PC-3 (cell line): ENCODE measurements around the gene CMSS1. TPM values are rescaled to one million over a fixed set of nuclear protein-coding genes. Genes with fewer than 3 reads are reported as not detected.

Experiments used
- ATAC-seq: fragments of 200-7000 bp; cut with Tn5 transposase; 2 replicates; pipeline ENCODE4 v1.9.1; 2020; ENCODE audit warnings: mild to moderate bottlenecking, moderate library complexity
- BruUV-seq: library from RNA; stranded (reverse); fragments of 400-500 nt; replicated peaks from 2 replicates; lab custom pipeline; 2021; lab: Mats Ljungman, UMichigan
- CTCF ChIA-PET: fragments of 300-600 bp; sonication (Branson Sonifier 250); formaldehyde crosslinking; loops from one replicate; lab custom pipeline; 2022; ENCODE audit warnings: antibody characterized with exemption; lab: Charles Lee
- POLR2A ChIA-PET: fragments of 300-600 bp; sonication (Branson Sonifier 250); formaldehyde crosslinking; loops from one replicate; lab custom pipeline; 2022; ENCODE audit warnings: antibody characterized with exemption; ENCODE audit not compliant: unreplicated experiment; lab: Charles Lee
- DNase-seq: peaks from one replicate; pipeline ENCODE4 v3.0.0-alpha.2; 2015
- H2AFZ ChIP-seq: fragments of 300-600 bp; sonication (generic); 2 replicates; pipeline ENCODE4 v1.6.0; 2016; ENCODE audit warnings: antibody characterized with exemption, low read length
- H3F3A ChIP-seq: fragments of 300-600 bp; sonication (generic); one replicate; pipeline ENCODE4 v1.6.0; 2017; ENCODE audit warnings: antibody characterized with exemption, low read length, control low read depth, mild to moderate bottlenecking; ENCODE audit not compliant: unreplicated experiment
- H3K27ac ChIP-seq: fragments of 300-600 bp; sonication (generic); 2 replicates; pipeline ENCODE4 v1.5.1; 2016; ENCODE audit warnings: mild to moderate bottlenecking, low read length
- H3K27me3 ChIP-seq: fragments of 300-600 bp; sonication (generic); 2 replicates; pipeline ENCODE4 v1.6.1; 2016; ENCODE audit warnings: low read length, mixed read lengths
- H3K36me3 ChIP-seq: fragments of 300-600 bp; sonication (generic); 2 replicates; pipeline ENCODE4 v1.6.1; 2016; ENCODE audit warnings: low read depth, mixed run types, low read length, mixed read lengths
- H3K4me1 ChIP-seq: fragments of 300-600 bp; sonication (generic); 2 replicates; pipeline ENCODE4 v1.5.1; 2016; ENCODE audit warnings: low read length; ENCODE audit not compliant: insufficient read depth
- H3K4me2 ChIP-seq: fragments of 300-600 bp; sonication (generic); 2 replicates; pipeline ENCODE4 v1.6.0; 2016; ENCODE audit warnings: low read length
- H3K4me3 ChIP-seq: fragments of 300-600 bp; sonication (generic); 2 replicates; pipeline ENCODE4 v1.5.1; 2016; ENCODE audit warnings: mild to moderate bottlenecking, low read length, mixed read lengths
- H3K79me2 ChIP-seq: fragments of 300-600 bp; sonication (generic); 2 replicates; pipeline ENCODE4 v1.6.1; 2017; ENCODE audit warnings: low read length, mixed read lengths
- H3K9ac ChIP-seq: fragments of 300-600 bp; sonication (generic); 2 replicates; pipeline ENCODE4 v1.6.0; 2016; ENCODE audit warnings: mild to moderate bottlenecking, low read length
- H3K9me2 ChIP-seq: fragments of 300-600 bp; sonication (generic); replicated peaks from 2 replicates; pipeline ENCODE4 v1.6.1; 2016; ENCODE audit warnings: mixed run types, low read length, mixed read lengths
- H3K9me3 ChIP-seq: fragments of 300-600 bp; sonication (generic); 2 replicates; pipeline ENCODE4 v1.6.1; 2016; ENCODE audit warnings: low read length, mixed read lengths
- H4K20me1 ChIP-seq: fragments of 300-600 bp; sonication (generic); 2 replicates; pipeline ENCODE4 v1.6.1; 2016; ENCODE audit warnings: low read length, mixed read lengths
- CTCF ChIP-seq: fragments of 300-600 bp; sonication (generic); conservative IDR thresholded peaks from 2 replicates; pipeline ENCODE4 v1.5.1; 2017; ENCODE audit warnings: antibody characterized with exemption, low read depth, mild to moderate bottlenecking, low read length
- EZH2 ChIP-seq: fragments of 300-600 bp; sonication (generic); IDR thresholded peaks from one replicate; pipeline ENCODE4 v1.6.1; 2017; ENCODE audit warnings: antibody characterized with exemption, mild to moderate bottlenecking, low read length; ENCODE audit not compliant: unreplicated experiment
- EZH2phosphoT487 ChIP-seq: fragments of 300-600 bp; sonication (generic); IDR thresholded peaks from 2 replicates; pipeline ENCODE4 v1.6.1; 2018; ENCODE audit warnings: mild to moderate bottlenecking, antibody characterized with exemption, low read length, borderline replicate concordance
- intact Hi-C: fragments of 100-400 bp; cut with micrococcal nuclease; formaldehyde crosslinking; loops from 2 replicates; pipeline ENCODE4 v1.9.0; 2023
- total RNA-seq: library from RNA; depleted of rRNA; stranded (reverse); fragments of >200 nt; gene quantifications from 2 replicates; pipeline ENCODE4 v1.2.3, GENCODE V29; 2014

CMSS1 gene
- total RNA-seq, 1 experiment from 2014 or later = 63.1 TPM

DNA sequence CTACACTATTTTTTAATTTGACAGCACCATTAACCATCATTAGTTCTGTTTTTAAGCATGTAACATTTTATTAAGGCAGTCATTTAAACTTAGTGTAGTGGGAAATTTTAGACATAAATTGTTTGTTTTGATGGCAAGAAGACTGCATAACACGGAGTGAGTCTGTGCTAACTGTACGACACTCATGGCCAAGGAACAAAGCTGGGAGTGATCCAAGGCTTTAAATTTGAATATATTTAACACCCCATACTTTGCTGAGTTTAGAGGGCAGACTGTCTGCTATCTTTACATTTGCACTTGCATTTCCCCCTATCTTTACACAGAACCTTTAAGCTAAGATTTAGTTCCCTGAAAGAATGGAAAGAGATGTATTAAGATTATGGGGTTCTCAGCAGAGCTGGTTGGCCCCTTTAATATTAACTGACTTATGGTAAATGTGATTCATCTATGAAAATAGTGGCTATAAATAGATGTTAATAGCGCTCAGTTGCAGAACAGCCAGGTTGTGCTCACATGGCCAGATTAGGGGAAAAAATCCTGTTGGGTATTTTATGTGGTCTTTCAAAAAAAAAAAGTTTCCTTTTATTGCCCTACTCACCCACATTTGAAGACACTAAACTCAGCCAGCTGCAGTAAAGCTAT, 120.7 kb downstream of the CMSS1 start:
- ChIA-PET CTCF (no interaction called here), POLR2A (interaction anchor here (0.7 kb wide), 1 partner anchor 669 kb away, joined by 8 read pairs; no protein-coding TSS in a partner anchor)
- intact Hi-C loops = no loop called here
- no peak for DNase-seq
- Histone ChIP-seq H3K4me3 (no peak overlapping the region), H3K4me1 (peaks cover 17% of the 10 kb centered on the region), H3K9ac (no peak overlapping the region), H4K20me1 (no peaks in the 10 kb centered on the region), H3K9me3 (no peaks in the 10 kb centered on the region), H3K27me3 (no peaks in the 10 kb centered on the region), H3K4me2 (no peak overlapping the region), H3K79me2 (no peaks in the 10 kb centered on the region), H3K9me2 (no peaks in the 10 kb centered on the region), H2AFZ (no peak overlapping the region), H3F3A (no peaks in the 10 kb centered on the region), H3K36me3 (no peaks in the 10 kb centered on the region), H3K27ac (no peak overlapping the region)
- ATAC-seq = no peak
- TF ChIP-seq EZH2phosphoT487 (no peak), EZH2 (no peak), CTCF (no peak)
- BruUV-seq = no TSS peak

- ATAC-seq = no peak
- no peaks in the 10 kb centered on the region for H3K9me2 ChIP-seq
- H3K36me3 ChIP-seq = no peaks in the 10 kb centered on the region
- H3K27me3 ChIP-seq = no peaks in the 10 kb centered on the region
- BruUV-seq = no TSS peak
- intact Hi-C loops = no loop called here
- no peaks in the 10 kb centered on the region for H3K9me3 ChIP-seq
- H3K4me3 ChIP-seq = no peak overlapping the region
- peaks cover 29% of the 10 kb centered on the region for H3K4me1 ChIP-seq
- no peak for DNase-seq
- H3K4me2 ChIP-seq = no peak overlapping the region
- no peak overlapping the region for H3K9ac ChIP-seq
- H2AFZ ChIP-seq = no peak overlapping the region
- POLR2A ChIA-PET = no interaction called here
- TF ChIP-seq CTCF (no peak), EZH2phosphoT487 (no peak), EZH2 (no peak)
- CTCF ChIA-PET = no interaction called here
- no peak overlapping the region for H3K27ac ChIP-seq
- no peaks in the 10 kb centered on the region for H4K20me1 ChIP-seq
- H3F3A ChIP-seq = no peaks in the 10 kb centered on the region
- 0 out of 2 replicates have a peak, but pooled peaks cover under 1% of the 10 kb centered on the region for H3K79me2 ChIP-seq
Measured at GRCh38 chr3:99939876-99940275, 122.2 kb downstream of the CMSS1 start.

- BruUV-seq = no TSS peak
Measured at GRCh38 chr3:99940350-99940749, 122.7 kb downstream of the CMSS1 start.

More at GRCh38 chr3:99940350-99940749, 122.7 kb downstream of the CMSS1 start:
- H3K9ac ChIP-seq = no peak overlapping the region
- intact Hi-C loops = no loop called here
- H3K79me2 ChIP-seq = 0 out of 2 replicates have a peak, but pooled peaks cover 4% of the 10 kb centered on the region
- no peak for ATAC-seq
- no peak overlapping the region for H2AFZ ChIP-seq
- no peak overlapping the region for H3K4me2 ChIP-seq
- no peaks in the 10 kb centered on the region for H3F3A ChIP-seq
- ChIA-PET CTCF (no interaction called here), POLR2A (no interaction called here)
- TF ChIP-seq EZH2phosphoT487 (no peak), CTCF (no peak), EZH2 (no peak)
- H3K9me3 ChIP-seq = no peaks in the 10 kb centered on the region
- no peaks in the 10 kb centered on the region for H3K9me2 ChIP-seq
- H4K20me1 ChIP-seq = no peaks in the 10 kb centered on the region
- no peak overlapping the region for H3K4me3 ChIP-seq
- H3K4me1 ChIP-seq = peaks cover 34% of the 10 kb centered on the region
- no peak for DNase-seq
- H3K27me3 ChIP-seq = no peaks in the 10 kb centered on the region
- no peaks in the 10 kb centered on the region for H3K36me3 ChIP-seq
- no peak overlapping the region for H3K27ac ChIP-seq
